Esophagus muscularis mucosa (tissue), 4 donors: ENCODE results near the gene A3GALT2. TPM values are rescaled to one million over a fixed set of nuclear protein-coding genes. Genes with fewer than 3 reads are reported as not detected.

Source experiments
- DNase-seq: peaks from one replicate; pipeline ENCODE4 v3.0.0-alpha.2; 2017; ENCODE audit errors: extremely low spot score
- H3K27ac ChIP-seq, 4 donors: fragments of 200-600 bp; sonication (generic); replicated peaks in 1 of 4; 1 replicate in 3 of 4; 2 replicates in 1 of 4; pipeline ENCODE4 v1.5.1; 2016 to 2019; ENCODE audit warnings: mild to moderate bottlenecking in 1 of 4
- H3K27me3 ChIP-seq, 4 donors: fragments of 200-600 bp; sonication (generic); one replicate each; pipeline versions ENCODE4 v1.5.1 to v1.6.0; 2016 to 2019
- H3K36me3 ChIP-seq, 4 donors: fragments of 200-600 bp; sonication (generic); one replicate each; pipeline ENCODE4 v1.5.1; 2016 to 2019
- H3K4me1 ChIP-seq, 4 donors: fragments of 200-600 bp; sonication (generic); one replicate each; pipeline ENCODE4 v1.5.1; 2016 to 2019
- H3K4me3 ChIP-seq, 4 donors: fragments of 200-600 bp; sonication (generic); 1 replicate in 2 of 4; 2 replicates in 2 of 4; pipeline ENCODE4 v1.5.1; 2016 to 2019; ENCODE audit warnings: mild to moderate bottlenecking in 4 of 4, moderate library complexity in 1 of 4
- H3K9me3 ChIP-seq, 4 donors: fragments of 200-600 bp; sonication (generic); 1 replicate in 3 of 4; 2 replicates in 1 of 4; pipeline ENCODE4 v1.5.1; 2016 to 2019
- CTCF ChIP-seq, 3 experiments: fragments of 200-600 bp in 2 of 3; fragments of 450-650 bp in 1 of 3; sonication (generic) in 2 of 3; IDR thresholded peaks; one replicate each; pipeline ENCODE4 v1.5.1; 2017 to 2019; ENCODE audit warnings: antibody characterized with exemption in 3 of 3, mild to moderate bottlenecking in 2 of 3, moderate library complexity in 1 of 3
- EP300 ChIP-seq: sonication (generic); formaldehyde crosslinking; IDR thresholded peaks from one replicate; pipeline ENCODE4 v1.6.1; 2017; ENCODE audit warnings: antibody characterized with exemption
- POLR2A ChIP-seq: fragments of 450-650 bp; IDR thresholded peaks from one replicate; pipeline ENCODE4 v1.6.1; 2017; ENCODE audit warnings: antibody characterized with exemption, moderate library complexity, mild to moderate bottlenecking, low read depth
- POLR2AphosphoS5 ChIP-seq, 2 donors: sonication (generic); formaldehyde crosslinking; IDR thresholded peaks; one replicate each; pipeline ENCODE4 v1.6.1; 2017; ENCODE audit warnings: antibody characterized with exemption in 2 of 2
- WGBS: methylation state at CpG from one replicate; pipeline ENCODE4 v1.1.5; 2018; 5-methylcytosine and 5-hydroxymethylcytosine counted together
- intact Hi-C: fragments of 100-400 bp; cut with DNase I; formaldehyde crosslinking; loops from one replicate; pipeline ENCODE4 v1.15.1; 2023
- total RNA-seq, 4 donors: library from RNA; depleted of rRNA; stranded (reverse); fragments of >200 nt; gene quantifications; one replicate each; pipeline versions ENCODE4 v1.1.0 to v1.2.1, GENCODE V29; 2016

Gene A3GALT2
- total RNA-seq, 4 donors from 2014 or later = not detected

GRCh38 chr1:33270808-33271465, 50.0 kb downstream of the A3GALT2 start:
- no peaks in the 10 kb centered on the region for H3K9me3 ChIP-seq
- TF ChIP-seq POLR2AphosphoS5 (IDR thresholded peaks at IDR 0.05) (no peak), CTCF (IDR thresholded peaks at IDR 0.05) (no peak), EP300 (no peak), POLR2A (no peak)
- no peaks in the 10 kb centered on the region for H3K27me3 ChIP-seq
- 91% methylated on average over 3 of the region's 7 CpGs for WGBS
- H3K27ac ChIP-seq = peak overlapping the region in 1 of 4 donors; percentile 7
- no peak overlapping the region for H3K4me3 ChIP-seq
- H3K4me1 ChIP-seq = peaks cover 28 to 65% (median 48%) of the 10 kb centered on the region in 4 donors
- H3K36me3 ChIP-seq = peaks cover 0 to 30% (median 16%) of the 10 kb centered on the region in 4 donors
- intact Hi-C loops = no loop called here
- no peak for DNase-seq

GRCh38 chr1:33270379-33270778, 50.5 kb downstream of the A3GALT2 start:
- no peak for DNase-seq
- no peaks in the 10 kb centered on the region for H3K9me3 ChIP-seq
- no peak for TF ChIP-seq CTCF (IDR thresholded peaks at IDR 0.05)
- no peak for TF ChIP-seq POLR2AphosphoS5 (IDR thresholded peaks at IDR 0.05)
- TF ChIP-seq POLR2A = no peak
- no peak for TF ChIP-seq EP300
- H3K36me3 ChIP-seq = peaks cover 0 to 28% (median 12%) of the 10 kb centered on the region in 4 donors
- H3K4me1 ChIP-seq = peaks cover 31 to 71% (median 53%) of the 10 kb centered on the region in 4 donors
- 87% methylated on average over 5 of the region's 5 CpGs for WGBS
- no peaks in the 10 kb centered on the region for H3K27me3 ChIP-seq
- intact Hi-C loops = no loop called here
- H3K4me3 ChIP-seq = no peak overlapping the region
- H3K27ac ChIP-seq = no peak overlapping the region

GRCh38 chr1:33269621-33270020, 51.3 kb downstream of the A3GALT2 start:
- TF ChIP-seq POLR2AphosphoS5 (IDR thresholded peaks at IDR 0.05) = no peak
- peaks cover 38 to 77% (median 61%) of the 10 kb centered on the region in 4 donors for H3K4me1 ChIP-seq

GRCh38 chr1:33268927-33269610, 51.8 kb downstream of the A3GALT2 start:
- H3K27ac ChIP-seq = peak overlapping the region; percentile 44 to 71 (median 59)
- no peak overlapping the region for H3K4me3 ChIP-seq
- WGBS = 52% methylated on average over 5 of the region's 5 CpGs
- H3K4me1 ChIP-seq = peaks cover 43 to 80% (median 65%) of the 10 kb centered on the region in 4 donors
- H3K27me3 ChIP-seq = no peaks in the 10 kb centered on the region
- no peak for DNase-seq
- peaks cover 0 to 28% (median 10%) of the 10 kb centered on the region in 4 donors for H3K36me3 ChIP-seq
- no peaks in the 10 kb centered on the region for H3K9me3 ChIP-seq
- no peak for TF ChIP-seq CTCF (IDR thresholded peaks at IDR 0.05)
- TF ChIP-seq POLR2A = no peak
- no peak for TF ChIP-seq EP300
- intact Hi-C loops = no loop called here

More at GRCh38 chr1:33269621-33270020, 51.3 kb downstream of the A3GALT2 start:
- H3K4me3 ChIP-seq = no peak overlapping the region
- no peaks in the 10 kb centered on the region for H3K27me3 ChIP-seq
- intact Hi-C loops = no loop called here
- DNase-seq = no peak
- H3K27ac ChIP-seq = peak overlapping the region; percentile 44 to 65 (median 52)
- H3K36me3 ChIP-seq = peaks cover 0 to 28% (median 10%) of the 10 kb centered on the region in 4 donors
- 81% methylated on average over 5 of the region's 5 CpGs for WGBS
- H3K9me3 ChIP-seq = no peaks in the 10 kb centered on the region

GRCh38 chr1:33268457-33268856, 52.4 kb downstream of the A3GALT2 start:
- no peak for TF ChIP-seq EP300
- TF ChIP-seq CTCF (IDR thresholded peaks at IDR 0.05) = no peak
- no peak for TF ChIP-seq POLR2A
- TF ChIP-seq POLR2AphosphoS5 (IDR thresholded peaks at IDR 0.05) = no peak
- peak overlapping the region; percentile 44 to 71 (median 59) for H3K27ac ChIP-seq
- 83% methylated on average over 2 of the region's 2 CpGs for WGBS
- H3K27me3 ChIP-seq = no peaks in the 10 kb centered on the region
- peaks cover 50 to 86% (median 70%) of the 10 kb centered on the region in 4 donors for H3K4me1 ChIP-seq
- DNase-seq = no peak
- no peak overlapping the region for H3K4me3 ChIP-seq
- intact Hi-C loops = no loop called here
- H3K9me3 ChIP-seq = no peaks in the 10 kb centered on the region
- peaks cover 0 to 28% (median 10%) of the 10 kb centered on the region in 4 donors for H3K36me3 ChIP-seq
